Fibroblast of lung (primary cell): ENCODE results near the gene LHFPL2. TPM values are rescaled to one million over a fixed set of nuclear protein-coding genes. Genes with fewer than 3 reads are reported as not detected.

Experiments
- DNase-seq, 2 donors: peaks; one replicate each; pipeline versions ENCODE4 v3.0.0 to v3.0.0-alpha.2; 2010; ENCODE audit warnings: low read depth in 2 of 2
- H2AFZ ChIP-seq: 2 replicates; pipeline ENCODE4 v1.5.1; 2012; ENCODE audit warnings: low read length, control low read depth, inconsistent platforms
- H3K27ac ChIP-seq: 2 replicates; pipeline ENCODE4 v1.5.1; 2011; ENCODE audit warnings: low read length, control low read depth; ENCODE audit not compliant: insufficient read depth
- H3K27me3 ChIP-seq: 2 replicates; pipeline ENCODE4 v1.5.1; 2011; ENCODE audit warnings: mild to moderate bottlenecking, low read length; ENCODE audit not compliant: control insufficient read depth, insufficient read depth
- H3K36me3 ChIP-seq: 2 replicates; pipeline ENCODE4 v1.5.1; 2011; ENCODE audit warnings: low read length; ENCODE audit not compliant: control insufficient read depth, insufficient read depth
- H3K4me1 ChIP-seq: 2 replicates; pipeline ENCODE4 v1.5.1; 2011; ENCODE audit warnings: low read length; ENCODE audit not compliant: control insufficient read depth, insufficient read depth; ENCODE audit errors: extremely low read depth
- H3K4me2 ChIP-seq: 2 replicates; pipeline ENCODE4 v1.5.1; 2011; ENCODE audit warnings: low read length, control low read depth; ENCODE audit not compliant: insufficient read depth; ENCODE audit errors: extremely low read depth
- H3K4me3 ChIP-seq, 4 experiments: fragments of 200-600 bp in 1 of 4; sonication (generic) in 1 of 4; replicated peaks in 1 of 4; 2 replicates each; pipeline ENCODE4 v1.5.1; 2011 to 2016; ENCODE audit warnings: low read length in 4 of 4, low read depth in 3 of 4, mild to moderate bottlenecking in 3 of 4, control low read depth in 2 of 4, inconsistent platforms in 1 of 4, mixed read lengths in 1 of 4; ENCODE audit not compliant: insufficient read depth in 1 of 4; ENCODE audit errors: control extremely low read depth in 1 of 4
- H3K79me2 ChIP-seq: 2 replicates; pipeline ENCODE4 v1.5.1; 2012; ENCODE audit warnings: mild to moderate bottlenecking, low read length, inconsistent platforms; ENCODE audit not compliant: control insufficient read depth, insufficient read depth
- H3K9ac ChIP-seq: 2 replicates; pipeline ENCODE4 v1.5.1; 2011; ENCODE audit warnings: mild to moderate bottlenecking, low read length, control low read depth; ENCODE audit not compliant: insufficient read depth
- H3K9me3 ChIP-seq: 2 replicates; pipeline ENCODE4 v1.5.1; 2012; ENCODE audit warnings: low read depth, low read length; ENCODE audit not compliant: control insufficient read depth, insufficient read depth
- H4K20me1 ChIP-seq: 2 replicates; pipeline ENCODE4 v1.5.1; 2011; ENCODE audit warnings: low read length; ENCODE audit not compliant: control insufficient read depth, insufficient read depth; ENCODE audit errors: extremely low read depth
- EZH2 ChIP-seq: IDR thresholded peaks from 2 replicates; pipeline ENCODE4 v1.5.1; 2012; ENCODE audit warnings: low read length, control low read depth, mild to moderate bottlenecking; ENCODE audit errors: missing control alignments
- polyA plus RNA-seq, 2 donors: library from polyadenylated mRNA; depleted of rRNA in 1 of 2; stranded (reverse) in 1 of 2; unstranded in 1 of 2; fragments of >200 nt; gene quantifications; 2 replicates each; pipeline ENCODE4 v1.2.1, GENCODE V29; 2011 to 2012; ENCODE audit warnings: missing spikeins in 1 of 2
- total RNA-seq: library from RNA; depleted of rRNA; stranded (reverse); fragments of >200 nt; gene quantifications from 2 replicates; pipeline ENCODE4 v1.2.1, GENCODE V29; 2014
- TF ChIP-seq, protein P1 (sequence below), 2 donors: IDR thresholded peaks in 1 of 2; conservative IDR thresholded peaks in 1 of 2; 1 replicate in 1 of 2; 2 replicates in 1 of 2; pipeline ENCODE4 v1.5.1; 2011 to 2012; ENCODE audit warnings: low read length in 2 of 2, control low read depth in 1 of 2, inconsistent platforms in 1 of 2, low read depth in 1 of 2, mild to moderate bottlenecking in 1 of 2

The LHFPL2 gene
- total and polyA plus RNA-seq, 2 donors (not counting 1 experiment from before 2014, with no cell fraction given): 13.7 to 51.4 TPM

DNA sequence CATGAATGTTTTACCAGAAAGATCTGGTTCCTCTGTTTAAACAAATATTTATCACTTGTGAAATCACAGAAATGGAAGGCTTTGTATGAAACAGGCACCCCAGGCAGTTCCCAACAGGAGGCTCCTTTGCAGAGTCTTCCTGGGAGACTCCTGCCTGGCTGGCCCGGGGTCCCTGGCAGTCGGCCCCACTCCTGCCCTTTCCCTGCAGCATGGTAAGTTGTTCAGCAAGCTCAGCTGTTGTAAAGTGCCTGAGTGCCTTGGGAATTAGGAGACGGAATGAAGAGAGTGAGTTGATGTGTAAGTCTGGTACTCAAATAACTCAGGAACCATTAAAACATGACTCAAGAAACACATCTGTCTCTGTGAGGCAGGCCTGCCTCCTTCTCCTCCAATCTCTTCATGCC lies 17.5 kb upstream of the LHFPL2 start:
- no peak for TF ChIP-seq EZH2
- H3K79me2 ChIP-seq: no peaks in the 10 kb centered on the region
- H3K4me2 ChIP-seq: no peak overlapping the region
- H3K4me1 ChIP-seq: no peaks in the 10 kb centered on the region
- H3K27ac ChIP-seq: no peak overlapping the region
- H3K9ac ChIP-seq: no peak overlapping the region
- no peak overlapping the region for H3K4me3 ChIP-seq
- H3K36me3 ChIP-seq: no peaks in the 10 kb centered on the region
- H4K20me1 ChIP-seq: no peaks in the 10 kb centered on the region
- no peak overlapping the region for H2AFZ ChIP-seq
- DNase-seq: peak in 1 of 2 donors; percentile 58
- H3K27me3 ChIP-seq: no peaks in the 10 kb centered on the region
- H3K9me3 ChIP-seq: no peaks in the 10 kb centered on the region

DNA sequence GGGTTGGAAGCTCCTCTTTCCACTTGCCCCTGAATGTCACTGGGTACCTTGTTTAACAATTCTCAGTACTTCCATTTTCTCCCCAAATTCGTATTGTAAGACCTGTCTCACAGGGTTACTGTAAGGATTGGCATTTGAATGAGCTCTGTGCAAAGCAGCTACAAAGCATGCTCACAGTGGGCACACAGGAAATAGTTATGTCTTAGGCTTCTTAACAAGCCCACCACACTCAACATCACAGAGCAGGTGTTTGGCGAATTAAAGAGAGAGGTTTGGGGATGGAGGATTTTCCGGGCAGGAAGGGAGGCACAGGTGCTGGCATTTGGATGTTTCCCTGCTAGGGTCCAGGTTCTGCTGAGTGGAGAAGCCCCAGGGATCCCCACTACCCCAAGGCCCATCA lies 17.0 kb upstream of the LHFPL2 start:
- no peak for DNase-seq
- no peaks in the 10 kb centered on the region for H3K27me3 ChIP-seq
- H2AFZ ChIP-seq: no peak overlapping the region
- no peak overlapping the region for H3K4me3 ChIP-seq
- no peaks in the 10 kb centered on the region for H3K79me2 ChIP-seq
- TF ChIP-seq, protein P1, sequence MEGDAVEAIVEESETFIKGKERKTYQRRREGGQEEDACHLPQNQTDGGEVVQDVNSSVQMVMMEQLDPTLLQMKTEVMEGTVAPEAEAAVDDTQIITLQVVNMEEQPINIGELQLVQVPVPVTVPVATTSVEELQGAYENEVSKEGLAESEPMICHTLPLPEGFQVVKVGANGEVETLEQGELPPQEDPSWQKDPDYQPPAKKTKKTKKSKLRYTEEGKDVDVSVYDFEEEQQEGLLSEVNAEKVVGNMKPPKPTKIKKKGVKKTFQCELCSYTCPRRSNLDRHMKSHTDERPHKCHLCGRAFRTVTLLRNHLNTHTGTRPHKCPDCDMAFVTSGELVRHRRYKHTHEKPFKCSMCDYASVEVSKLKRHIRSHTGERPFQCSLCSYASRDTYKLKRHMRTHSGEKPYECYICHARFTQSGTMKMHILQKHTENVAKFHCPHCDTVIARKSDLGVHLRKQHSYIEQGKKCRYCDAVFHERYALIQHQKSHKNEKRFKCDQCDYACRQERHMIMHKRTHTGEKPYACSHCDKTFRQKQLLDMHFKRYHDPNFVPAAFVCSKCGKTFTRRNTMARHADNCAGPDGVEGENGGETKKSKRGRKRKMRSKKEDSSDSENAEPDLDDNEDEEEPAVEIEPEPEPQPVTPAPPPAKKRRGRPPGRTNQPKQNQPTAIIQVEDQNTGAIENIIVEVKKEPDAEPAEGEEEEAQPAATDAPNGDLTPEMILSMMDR (conservative IDR thresholded peaks at IDR 0.05 in 1 of 2, IDR thresholded peaks at IDR 0.05 in 1 of 2; ENCODE audit: low read depth in 1 of 2, low read length in 2 of 2): no peak
- TF ChIP-seq EZH2: no peak
- H3K4me1 ChIP-seq: no peaks in the 10 kb centered on the region
- H3K9me3 ChIP-seq: no peaks in the 10 kb centered on the region
- H4K20me1 ChIP-seq: no peaks in the 10 kb centered on the region
- H3K9ac ChIP-seq: no peak overlapping the region
- no peak overlapping the region for H3K27ac ChIP-seq
- no peaks in the 10 kb centered on the region for H3K36me3 ChIP-seq
- no peak overlapping the region for H3K4me2 ChIP-seq

DNA sequence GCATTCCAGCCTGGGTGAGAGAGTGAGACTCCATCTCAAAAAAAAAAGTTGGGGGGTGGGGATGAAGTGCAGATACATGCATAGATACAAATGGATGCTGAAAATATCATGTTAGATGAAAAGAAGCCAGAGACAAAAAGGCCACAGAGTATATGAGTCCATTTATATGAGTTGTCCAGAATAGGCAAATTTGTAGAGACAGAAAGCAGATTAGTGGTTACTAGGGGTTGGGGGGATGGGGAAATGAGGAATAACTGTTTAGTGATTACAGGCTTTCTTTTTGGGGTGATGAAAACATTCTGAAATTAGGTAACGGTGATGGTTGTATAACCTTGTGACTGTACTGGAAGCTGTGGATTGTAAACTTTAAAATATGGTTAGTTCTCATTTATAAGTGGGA lies 13.8 kb upstream of the LHFPL2 start:
- Histone ChIP-seq H3K27ac (no peak overlapping the region), H3K79me2 (no peaks in the 10 kb centered on the region), H3K9ac (no peak overlapping the region), H3K36me3 (no peaks in the 10 kb centered on the region), H2AFZ (no peak overlapping the region), H3K9me3 (no peaks in the 10 kb centered on the region), H3K4me3 (no peak overlapping the region), H3K27me3 (no peaks in the 10 kb centered on the region), H4K20me1 (no peaks in the 10 kb centered on the region), H3K4me2 (no peak overlapping the region), H3K4me1 (no peaks in the 10 kb centered on the region)
- no peak for TF ChIP-seq EZH2
- TF ChIP-seq, protein P1 (conservative IDR thresholded peaks at IDR 0.05 in 1 of 2, IDR thresholded peaks at IDR 0.05 in 1 of 2; ENCODE audit: low read depth in 1 of 2, low read length in 2 of 2): no peak
- DNase-seq: no peak
